CD4-positive, alpha-beta T cell treated with Interleukin-1 beta for 1 hour (primary cell): ENCODE results near the gene EXOC4.

ENCODE experiments used
- DNase-seq, 2 donors: peaks; one replicate each; pipeline ENCODE4 v3.0.0-alpha.2; 2020 to 2022

Gene EXOC4

DNA sequence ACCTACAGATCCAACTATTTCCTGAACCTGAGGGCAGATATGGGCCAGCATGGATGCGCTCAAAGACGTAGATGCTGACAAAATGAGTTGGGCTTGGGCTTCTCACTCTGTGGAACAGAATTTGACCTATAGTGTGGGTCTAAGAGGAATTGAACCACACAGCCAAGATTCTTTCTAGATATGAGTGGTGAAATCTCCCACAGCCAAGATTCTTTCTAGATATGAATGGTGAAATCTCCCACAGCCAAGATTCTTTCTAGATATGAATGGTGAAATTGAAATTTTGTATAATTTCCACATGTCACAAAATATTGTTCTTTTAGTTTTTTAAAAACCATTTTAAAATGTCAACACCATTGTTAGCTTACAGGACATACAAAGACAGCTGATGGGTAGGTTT, 658.8 kb downstream of the EXOC4 start:
- no peak for DNase-seq

DNA sequence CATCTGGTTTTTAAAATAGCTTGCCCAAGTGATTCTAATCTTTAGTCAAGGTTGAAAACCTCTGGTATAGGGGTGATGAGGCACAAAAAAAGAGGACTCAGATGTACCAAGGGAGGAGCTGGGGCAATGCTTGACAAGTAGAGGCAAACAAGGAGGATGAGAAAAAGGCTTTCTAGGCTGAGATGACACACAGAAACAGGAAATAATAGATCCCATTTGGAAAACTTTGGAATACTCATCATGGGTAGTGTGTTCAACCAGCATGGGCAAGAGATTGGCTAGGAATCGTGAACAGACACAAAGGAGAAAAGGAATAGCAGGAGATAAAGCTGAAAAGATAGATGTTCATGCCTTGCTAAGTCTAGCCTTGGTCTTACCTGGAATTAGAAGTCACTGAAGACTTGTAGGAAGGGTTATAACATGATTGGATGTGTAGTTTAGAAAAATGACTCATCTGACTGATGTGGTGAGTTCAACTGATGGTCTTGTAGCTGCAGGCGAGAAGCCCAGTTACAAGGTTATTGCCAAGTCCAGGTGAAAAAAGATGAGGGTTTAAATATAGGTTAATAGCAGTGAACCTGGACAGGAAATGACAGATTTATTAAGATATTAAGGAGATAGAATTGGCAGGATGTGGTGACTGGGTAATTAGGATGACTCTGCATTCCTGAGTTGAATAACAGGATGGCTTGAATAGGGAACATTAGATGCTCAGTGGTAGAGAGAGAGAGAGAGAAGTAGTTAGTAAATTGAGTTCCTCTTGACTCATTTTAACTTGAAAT, 660.2 kb downstream of the EXOC4 start:
- DNase-seq: no peak

DNA sequence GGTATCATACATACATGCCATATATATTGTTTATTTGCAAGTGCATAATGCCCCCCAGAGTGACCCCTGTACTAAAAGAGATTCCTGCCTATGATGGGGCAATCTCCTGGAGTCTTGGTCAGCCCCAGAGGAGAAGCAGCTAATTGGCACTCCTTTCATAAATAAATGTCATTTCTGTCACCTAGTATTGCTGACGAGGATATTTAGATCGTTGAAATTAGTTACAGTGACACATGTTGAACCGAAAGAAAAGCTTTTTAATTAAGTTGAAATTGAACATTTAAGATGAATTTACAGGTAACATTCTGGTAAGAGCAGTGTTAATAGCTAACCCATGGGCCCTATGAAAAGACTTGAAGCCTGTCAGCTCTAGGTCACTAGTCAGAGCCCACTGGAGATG, 663.7 kb downstream of the EXOC4 start:
- no peak for DNase-seq

DNA sequence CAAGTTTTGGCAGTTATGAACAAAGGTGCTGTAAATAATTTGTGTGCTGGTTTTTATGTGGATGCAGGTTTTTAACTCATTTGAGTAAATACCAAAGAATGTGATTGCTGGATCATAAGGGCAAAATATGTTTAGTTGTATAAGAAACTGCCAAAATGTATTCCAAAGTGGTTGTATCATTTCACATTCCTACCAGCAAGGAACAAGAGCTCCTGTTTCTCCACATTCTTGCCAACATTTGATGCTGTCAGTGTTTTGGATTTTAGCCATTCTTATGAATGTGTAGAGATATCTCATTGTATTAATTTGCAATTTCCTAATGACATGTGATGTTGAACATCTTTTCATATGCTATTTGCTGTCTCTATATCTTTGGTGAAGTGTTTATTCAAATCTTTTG, 666.9 kb downstream of the EXOC4 start:
- DNase-seq: no peak

DNA sequence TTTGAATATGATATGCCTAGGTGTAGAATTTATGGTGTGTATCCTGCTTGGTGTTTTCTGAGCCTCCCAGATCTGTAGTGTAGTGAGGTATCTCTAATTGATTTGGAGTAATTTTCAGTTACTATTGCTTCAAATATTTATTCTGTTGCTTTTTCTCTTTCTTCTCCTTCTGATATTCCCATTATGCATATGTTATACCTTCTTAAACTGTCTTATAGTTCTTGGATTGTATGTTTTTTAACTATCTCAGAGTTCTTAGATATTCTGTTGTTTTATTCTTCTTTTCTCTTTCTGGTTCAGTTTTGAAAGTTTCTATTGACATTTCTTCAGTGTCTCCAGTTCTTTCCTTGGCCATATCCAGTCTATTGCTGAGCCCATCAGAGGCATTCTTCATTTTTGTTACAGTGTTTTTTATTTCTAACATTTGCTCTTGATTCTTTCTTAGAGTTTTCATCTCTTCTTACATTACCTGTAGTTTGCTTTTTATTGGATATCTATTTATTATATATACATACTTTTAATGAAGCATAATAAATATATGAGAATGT, 668.8 kb downstream of the EXOC4 start:
- no peak for DNase-seq

DNA sequence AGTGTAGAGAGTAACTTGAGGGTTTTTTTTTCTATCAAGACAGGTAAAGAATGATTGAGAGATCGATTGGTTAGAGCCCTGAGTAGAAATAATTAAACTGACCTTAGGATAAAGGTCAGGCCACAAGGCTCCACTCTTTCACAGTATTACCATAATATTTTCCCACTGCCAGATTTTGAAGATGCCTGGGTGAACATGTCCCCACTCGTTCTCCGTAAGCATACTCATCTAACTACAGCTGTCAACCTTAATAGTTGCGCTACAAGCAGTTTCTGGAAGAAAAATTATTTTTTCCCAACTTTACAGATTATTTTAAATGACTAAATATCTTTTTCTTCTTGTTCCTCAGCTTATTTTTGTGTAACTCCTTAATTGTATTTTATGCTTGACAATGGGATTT, 671.1 kb downstream of the EXOC4 start:
- DNase-seq: no peak

DNA sequence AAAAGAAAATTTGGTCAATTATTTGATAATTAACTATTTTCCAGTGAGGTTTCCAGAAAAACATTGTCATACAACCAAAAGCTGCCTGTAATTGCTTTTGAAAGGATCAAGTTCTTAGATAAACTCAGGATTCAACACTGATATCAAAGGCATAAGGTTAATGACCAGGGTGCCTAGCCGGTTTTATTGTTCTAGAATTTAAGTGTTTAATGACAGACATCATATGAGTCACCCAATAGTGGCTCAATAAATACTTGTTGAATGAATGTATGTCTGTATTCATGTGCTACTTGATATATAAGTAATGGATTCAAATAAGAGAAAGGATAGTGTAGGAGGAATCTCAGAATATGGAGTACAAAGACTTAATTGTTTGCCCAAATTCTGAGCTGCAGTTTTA, 678.2 kb downstream of the EXOC4 start:
- DNase-seq: no peak

DNA sequence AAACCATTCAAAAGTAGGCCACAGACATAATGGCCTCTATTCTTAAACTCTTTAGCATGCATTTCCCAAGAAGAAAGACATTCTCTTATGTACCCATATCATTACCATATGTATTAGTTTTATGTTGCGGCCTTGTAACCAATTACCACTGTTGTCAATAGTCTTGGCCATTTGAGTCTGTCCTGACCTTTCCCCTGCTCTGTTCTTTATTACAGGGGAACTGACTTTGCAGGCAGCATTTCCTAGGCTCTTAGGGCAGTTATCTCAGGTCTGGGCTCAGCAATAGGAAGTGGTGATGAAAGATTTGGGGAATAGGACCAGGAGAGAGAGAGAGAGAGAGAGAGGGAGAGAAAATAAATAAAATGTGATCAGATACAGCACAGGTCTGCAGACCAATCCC, 679.7 kb downstream of the EXOC4 start:
- no peak for DNase-seq

DNA sequence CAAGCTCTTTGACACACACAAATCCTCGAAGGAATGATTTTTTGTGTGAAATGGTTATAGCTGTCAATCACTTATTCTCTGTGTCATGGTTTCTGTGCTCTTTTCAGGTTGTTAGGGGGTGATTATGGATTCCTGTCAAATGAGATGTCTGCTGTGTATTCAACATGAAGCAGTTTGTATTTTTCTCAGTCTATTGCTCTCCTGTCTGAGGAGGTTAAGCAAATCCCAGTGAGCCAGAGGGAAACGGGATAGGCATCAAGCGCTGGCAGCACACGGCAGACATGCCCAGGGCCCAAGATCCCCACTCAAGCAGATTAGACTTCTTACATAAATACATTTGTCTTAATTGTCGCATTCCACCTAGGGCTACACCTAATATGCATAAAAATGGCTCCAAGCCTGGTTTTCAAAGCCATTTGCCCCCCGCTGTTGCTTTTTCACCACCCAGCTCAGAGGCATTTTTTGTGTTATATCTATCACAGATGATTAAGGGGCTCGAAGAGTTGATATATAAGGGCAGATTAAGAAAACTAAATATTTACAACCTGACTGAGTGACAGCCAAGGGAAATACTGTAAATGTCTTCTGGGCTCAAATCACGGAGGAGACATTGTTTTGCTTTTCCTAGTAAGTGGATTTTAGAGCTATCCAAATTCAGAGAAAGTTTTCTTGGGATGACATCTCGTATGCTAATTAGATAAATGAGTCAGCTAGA, 681.5 kb downstream of the EXOC4 start:
- no peak for DNase-seq

DNA sequence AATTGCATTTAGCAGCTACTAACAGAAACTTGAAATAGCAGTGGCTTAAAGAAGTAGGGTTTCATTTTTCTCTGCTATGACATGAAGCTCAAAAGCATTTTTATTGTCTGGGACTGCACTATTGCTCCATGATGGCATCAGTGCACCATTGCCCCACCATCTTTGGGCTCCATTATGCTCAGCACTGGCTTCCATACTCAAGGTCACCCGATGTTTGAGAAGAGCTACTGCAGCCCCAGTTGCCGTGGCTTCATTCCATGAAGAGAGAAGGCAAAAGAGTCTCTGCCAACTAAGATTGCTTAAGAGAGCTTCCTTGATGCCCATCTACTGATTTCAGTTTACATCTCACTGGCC, 682.1 kb downstream of the EXOC4 start:
- DNase-seq: no peak

DNA sequence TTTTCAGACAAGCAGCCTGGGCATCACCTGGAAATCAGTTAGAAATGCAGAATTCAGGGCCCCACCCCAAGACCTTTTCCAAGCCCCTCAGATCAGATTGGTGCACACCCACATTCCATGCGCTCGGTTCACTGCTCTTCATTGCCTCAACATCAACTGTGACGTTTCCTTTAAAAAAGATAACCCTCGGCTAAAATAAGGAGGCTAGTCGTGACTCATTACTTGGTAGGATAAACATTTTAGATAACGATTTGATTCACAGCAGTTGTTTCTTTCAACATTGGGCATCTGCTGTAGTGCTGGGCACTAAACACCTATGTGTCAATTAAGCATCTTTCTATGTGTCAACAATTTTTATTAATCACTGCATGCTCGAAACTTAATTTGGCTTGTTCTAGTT, 683.2 kb downstream of the EXOC4 start:
- DNase-seq: no peak

DNA sequence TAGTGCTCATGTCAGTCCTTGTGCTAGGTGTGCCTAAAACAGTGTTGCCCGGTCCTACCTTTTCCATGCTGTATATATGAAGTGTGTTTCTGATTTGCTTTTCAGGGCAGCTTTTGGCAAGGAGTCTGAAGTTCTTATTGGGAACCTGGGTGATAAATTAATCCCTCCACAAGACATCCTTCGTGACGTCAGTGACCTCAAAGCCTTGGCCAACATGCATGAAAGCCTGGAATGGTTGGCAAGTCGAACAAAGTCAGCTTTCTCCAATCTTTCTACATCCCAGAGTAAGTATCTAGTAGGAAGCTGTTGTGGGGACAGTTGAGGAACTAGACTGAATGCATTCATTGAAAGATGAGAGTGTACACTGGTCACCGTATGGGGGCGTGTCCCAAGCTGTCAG, 684.9 kb downstream of the EXOC4 start:
- DNase-seq: no peak

DNA sequence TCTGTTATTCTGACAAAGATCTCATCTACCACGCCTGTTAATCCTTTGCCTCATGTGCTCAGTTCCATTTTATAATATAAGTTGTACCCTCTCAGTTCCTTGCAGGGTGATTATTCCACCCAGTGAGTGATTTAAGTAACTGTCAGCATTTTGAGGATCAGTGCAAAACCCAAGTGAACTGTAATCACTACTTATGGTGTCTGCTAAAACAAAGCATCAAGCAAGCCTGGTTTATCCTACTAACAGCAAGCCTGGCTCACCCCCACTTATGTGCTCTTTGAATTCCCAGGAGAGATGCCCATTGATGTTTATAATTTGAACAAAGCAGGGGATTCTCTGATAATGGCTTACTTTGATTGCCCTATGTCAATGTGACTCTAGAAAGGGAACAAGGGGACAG, 687.5 kb downstream of the EXOC4 start:
- no peak for DNase-seq

DNA sequence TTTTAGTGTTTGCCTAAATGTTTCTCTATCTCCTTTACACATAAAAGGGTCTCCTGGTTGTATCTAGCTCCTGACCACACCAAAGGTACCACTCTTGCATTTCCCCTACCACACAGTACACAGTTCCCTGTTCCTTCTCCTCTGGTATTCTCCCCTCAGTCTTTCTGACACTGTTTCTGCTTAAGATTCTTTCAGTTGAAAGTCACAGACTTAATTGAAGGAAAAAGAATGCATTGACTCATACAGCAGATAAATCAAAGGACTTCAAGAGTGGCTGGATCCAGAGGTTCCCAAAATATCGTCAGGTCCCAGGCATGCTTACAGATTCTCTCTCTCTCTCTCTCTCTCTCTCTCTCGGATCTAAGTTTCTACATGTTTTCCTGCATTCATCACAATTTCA, 688.6 kb downstream of the EXOC4 start:
- DNase-seq: no peak

DNA sequence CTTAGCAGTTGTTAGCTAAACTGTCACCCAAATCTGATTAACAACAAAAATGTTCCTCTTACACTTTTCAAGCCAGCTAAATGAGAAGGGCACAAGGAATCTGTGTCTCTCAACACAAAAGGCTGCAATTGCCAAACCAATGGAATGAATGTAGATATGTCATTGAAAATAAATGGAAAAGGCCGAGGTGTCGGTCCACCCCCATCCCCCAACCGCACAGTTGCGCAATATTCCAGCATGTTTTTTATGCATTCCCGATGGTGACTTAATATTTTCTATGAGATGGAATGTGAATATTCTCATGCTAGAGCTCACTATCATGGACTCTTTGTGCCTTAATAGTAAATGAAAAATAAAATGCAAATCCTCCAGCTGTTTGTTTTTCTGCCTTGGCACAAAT, 692.6 kb downstream of the EXOC4 start:
- no peak for DNase-seq

DNA sequence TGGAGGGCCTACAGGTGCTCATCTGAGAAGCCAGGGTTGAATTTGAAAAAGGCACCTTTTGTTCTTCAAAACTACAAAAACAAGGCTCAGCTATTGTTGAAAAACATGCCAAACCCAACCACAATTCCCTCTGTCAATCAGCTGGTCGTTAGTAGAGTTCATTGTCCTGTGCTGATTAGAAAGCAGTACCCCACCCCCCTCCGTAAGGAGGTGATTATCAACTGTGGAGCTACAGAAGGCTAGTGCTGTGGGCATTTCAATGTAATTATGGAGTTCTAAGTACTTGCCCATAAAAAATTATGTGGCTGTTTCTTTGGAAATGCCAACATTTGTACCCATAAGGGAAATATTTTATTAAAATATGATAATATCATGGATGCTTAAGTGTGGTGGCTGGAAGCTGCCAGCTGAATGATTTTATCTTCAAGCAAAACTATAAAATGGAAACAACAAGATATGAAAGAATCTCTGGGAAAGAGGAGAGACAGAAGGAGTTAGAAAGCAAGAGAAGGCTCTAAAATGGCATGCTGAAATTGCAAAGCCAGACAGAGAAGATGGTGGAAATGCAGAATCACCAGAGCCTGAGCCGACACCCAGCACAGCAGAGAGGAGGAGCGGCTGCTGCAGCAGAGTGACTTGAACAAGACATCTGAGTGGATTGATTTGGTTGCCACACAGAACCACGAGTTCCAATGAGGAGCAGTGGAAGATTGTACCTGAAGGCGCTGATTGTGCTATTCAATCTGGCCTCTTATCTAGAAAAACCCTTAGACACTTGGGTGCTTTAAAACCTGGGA, 694.8 kb downstream of the EXOC4 start:
- DNase-seq: no peak

DNA sequence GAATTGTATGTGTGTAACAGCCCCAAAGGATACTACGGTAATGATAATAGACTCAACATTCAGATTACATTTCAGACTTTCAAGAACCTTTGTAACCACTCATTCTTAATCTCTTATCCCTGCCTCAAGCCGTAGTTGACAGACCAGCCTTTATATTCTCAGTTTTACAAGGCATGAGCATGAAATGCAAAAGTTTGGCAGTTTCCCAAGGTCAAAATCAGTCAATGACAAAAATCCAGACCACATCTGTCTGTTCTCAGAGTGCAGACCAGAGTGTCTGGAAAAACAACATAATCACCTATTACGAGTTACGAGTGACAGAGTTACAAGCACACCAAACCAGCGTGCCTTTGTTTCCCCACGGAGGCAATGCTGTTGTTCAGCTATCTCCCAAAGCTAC, 695.7 kb downstream of the EXOC4 start:
- no peak for DNase-seq

DNA sequence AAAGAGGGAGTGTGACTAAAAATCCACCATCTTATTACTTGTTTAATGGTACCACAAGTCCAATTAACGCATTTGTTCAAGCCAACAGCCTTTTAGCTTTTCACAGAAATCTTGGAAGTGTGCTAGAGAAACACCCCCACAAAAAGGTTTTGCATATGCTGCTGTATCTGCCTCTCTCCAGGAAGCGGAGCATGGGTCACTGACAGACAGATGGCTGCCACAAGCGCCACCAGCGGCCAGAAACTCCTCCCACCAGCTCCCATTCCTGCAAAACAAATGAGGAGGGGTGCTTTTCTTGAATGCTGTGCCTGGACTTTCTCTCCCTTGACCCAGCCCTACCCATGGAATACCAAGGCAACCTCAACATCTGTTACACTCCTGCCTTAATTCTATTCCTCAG, 698.0 kb downstream of the EXOC4 start:
- no peak for DNase-seq

DNA sequence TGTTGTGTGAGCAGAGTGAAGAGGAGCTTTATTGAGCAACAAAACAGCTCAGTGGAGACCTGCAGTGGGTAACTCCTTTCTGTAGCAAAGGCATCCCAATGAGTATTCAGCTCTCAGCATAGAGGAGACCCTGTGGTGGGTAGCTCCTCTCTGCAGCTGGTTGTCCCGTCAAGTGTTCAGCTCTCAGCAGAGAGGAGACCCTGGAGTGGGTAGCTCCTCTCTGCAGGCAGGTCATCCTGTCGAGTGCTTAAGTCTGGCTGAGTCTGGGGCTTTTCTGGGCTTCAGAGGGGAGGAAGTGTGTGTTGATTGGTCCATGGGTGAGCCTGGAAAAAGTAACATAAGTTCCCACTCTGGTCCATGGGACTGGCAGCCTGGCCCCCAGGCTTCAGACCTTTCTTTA, 702.3 kb downstream of the EXOC4 start:
- no peak for DNase-seq

DNA sequence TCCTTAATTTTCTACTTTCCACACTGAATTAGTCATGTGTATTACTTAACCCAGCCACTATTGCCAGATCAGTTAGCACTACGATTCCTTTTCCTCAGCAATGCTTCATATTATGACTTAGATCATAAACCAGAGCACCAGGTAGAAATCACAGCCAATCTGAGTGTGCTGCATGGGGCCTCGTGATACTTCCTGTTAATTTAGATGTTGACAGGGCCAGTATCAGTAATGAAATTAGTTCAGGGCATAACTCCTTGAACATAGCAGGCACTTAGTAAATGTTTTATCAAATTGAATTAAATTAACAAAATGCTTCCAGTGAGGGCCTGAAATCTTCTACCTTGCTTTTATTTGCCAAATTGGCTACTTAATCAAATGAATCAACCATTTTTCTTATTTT, 705.0 kb downstream of the EXOC4 start:
- DNase-seq: no peak

DNA sequence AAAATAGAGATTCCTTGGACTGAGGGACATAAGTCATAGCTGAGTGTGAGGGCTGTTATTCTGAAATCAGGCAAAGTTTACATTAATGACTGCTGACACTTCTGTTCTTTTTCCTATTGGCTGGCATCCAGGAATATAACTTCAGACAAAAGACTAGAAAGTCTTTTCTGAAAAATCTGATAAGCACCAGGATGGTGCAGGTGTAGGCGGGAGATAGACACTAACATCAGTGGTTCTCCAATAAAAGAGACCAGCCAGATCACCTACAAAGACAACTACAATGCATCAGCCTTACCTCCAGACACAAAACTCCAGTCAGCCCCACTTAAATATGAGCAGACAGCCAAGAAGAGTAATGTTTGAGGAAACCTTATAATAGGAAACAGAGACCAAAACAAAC, 705.9 kb downstream of the EXOC4 start:
- no peak for DNase-seq

DNA sequence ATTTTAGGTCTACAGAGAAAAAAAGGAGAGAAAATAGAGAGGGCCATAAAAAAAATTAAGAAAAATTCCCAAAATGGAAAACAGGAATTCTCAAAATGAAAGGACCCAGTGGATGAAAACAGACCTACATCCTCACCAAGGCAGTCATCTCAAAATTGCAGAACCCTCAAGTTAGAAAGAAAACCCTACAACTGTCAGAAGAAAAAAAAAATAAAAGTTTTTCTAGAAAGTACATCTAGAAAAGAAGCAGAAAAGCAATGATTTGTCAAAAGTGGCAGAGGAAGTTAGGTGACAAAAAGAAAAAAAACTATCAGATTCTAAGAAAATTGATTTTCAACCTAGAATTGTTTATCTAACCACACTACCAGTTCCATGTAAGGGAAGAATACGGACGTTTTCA, 706.6 kb downstream of the EXOC4 start:
- no peak for DNase-seq

DNA sequence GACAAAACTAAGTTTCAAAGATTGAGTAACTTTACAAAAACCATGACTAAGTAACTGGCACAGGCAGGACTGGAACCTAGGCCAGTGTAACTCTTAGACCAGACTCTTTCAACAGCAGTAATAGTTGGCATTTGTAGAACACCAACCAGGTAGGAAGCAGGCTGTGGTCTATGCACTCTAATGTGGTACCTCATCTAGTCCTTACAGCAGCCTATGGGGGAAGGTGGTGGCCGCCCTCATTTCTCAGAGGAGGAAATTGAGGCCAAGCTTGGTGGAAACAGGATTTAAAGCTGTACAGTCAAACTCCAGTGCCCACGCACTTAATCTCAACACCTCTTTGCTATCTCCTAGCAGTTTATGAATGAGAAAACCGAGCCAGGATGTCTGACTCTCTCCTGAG, 708.8 kb downstream of the EXOC4 start:
- no peak for DNase-seq

DNA sequence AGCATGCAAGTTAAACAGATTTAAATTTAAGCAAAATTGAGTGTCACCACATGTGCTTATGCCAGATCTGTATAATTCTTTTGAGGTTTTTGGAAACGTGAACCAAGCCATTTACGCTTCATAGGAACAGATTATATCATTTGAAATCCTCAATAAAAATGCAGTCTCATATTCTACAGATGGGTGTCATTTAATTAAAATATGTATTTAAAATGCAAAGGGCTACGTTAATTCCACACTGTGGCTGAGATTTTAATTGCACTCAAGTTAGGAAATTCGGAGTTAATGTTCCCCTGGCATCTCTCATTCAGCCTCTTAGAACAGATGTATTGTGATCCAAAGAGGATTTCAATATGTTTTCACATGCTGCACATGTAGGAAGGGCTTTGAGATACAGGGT, 709.8 kb downstream of the EXOC4 start:
- DNase-seq: no peak
